ENCODE measurements around the gene MBNL1.

The MBNL1 gene

DNA sequence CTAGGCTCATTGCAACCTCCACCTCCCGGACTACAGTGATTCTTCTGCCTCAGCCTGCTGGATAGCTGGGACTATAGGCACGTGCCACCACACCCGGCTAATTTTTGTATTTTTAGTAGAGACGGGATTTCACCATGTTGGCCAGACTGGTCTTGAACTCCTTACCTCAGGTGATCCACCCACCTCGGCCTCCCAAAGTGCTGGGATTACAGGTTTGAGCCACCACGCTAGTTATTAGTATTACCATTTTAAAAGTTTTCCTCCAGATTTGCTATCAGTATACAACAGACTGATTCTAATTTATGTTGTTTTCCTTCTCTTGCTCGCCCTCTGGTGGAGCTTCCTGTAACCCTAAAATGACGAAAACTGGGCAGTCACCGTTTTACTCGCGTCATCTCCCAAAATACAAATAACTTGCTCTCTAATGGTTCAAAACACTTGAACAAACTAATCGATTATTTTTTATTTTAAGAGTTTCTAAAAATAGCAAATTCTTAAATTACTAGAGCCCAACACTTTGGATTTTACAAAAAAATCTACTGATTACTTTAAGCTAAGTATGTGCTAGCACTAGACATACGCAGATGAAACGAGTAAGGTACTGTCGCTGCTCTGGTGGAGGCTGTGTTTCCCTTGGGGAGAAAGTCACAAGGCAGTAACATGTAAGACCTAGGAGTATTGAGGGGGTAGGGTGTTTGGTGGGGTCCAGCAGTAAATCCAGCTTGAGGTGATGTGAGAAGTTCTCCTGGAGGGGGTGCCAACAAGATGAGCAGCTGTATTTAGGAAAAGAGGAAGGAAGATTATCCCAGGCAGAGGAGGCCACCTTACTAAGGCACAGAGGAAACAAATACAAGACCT, 203.3 kb downstream of the MBNL1 start:
- peak in 38 of 56 donors; percentile 5 to 85 (median 27) for DNase-seq

DNA sequence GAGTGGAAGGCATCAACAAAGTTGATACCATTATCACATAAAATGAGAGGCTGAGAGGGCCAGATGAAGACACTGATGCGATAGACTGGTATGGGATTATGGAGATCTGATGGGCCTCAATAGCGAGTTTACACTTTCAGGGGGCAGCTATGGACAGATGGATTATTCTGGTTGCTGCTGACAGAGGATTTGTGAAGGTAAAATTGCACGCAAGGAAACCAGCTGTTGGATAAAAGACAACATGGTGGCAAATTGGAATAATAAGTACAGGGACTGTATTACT, 203.9 kb downstream of the MBNL1 start:
- no peak for DNase-seq

DNA sequence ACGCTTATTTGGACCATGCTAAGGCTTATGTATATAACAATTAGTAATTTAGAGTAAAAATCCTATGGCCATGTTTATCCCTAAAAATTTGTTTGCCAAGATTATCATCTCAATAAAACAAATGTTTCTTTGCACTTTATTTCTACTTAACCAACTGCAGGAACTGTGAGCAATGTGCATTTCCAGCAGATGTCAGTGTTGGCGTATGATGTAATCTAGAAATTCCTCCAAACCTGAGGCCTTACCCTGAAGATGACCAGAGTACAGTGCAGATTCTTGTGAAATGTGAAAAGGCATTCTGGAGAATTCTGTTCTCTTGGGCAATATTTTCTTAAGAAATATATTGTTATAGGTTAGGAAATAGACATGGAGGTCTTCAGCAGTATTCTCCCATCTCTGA, 205.9 kb downstream of the MBNL1 start:
- DNase-seq, result peak in 3 of 56 donors; percentile 10 to 16 (median 12)

DNA sequence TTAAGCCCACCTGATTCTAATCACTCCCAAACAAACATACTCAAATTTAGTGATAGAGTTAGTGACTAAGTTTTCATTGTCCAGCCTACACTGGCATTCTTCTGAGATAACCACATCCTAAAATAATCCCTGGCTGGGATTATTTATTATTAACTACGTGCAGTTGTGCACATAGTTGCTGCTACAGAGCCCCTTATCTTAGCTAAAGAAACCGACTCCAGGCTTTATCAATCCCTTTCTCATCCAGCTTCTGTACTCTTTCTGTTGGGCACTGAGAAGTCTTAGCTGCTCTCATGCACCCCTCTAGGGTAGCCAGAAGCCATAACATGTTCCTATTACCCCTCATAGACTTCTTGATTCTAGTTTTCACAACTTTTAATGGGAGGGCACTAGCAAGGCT, 208.7 kb downstream of the MBNL1 start:
- no peak for DNase-seq

DNA sequence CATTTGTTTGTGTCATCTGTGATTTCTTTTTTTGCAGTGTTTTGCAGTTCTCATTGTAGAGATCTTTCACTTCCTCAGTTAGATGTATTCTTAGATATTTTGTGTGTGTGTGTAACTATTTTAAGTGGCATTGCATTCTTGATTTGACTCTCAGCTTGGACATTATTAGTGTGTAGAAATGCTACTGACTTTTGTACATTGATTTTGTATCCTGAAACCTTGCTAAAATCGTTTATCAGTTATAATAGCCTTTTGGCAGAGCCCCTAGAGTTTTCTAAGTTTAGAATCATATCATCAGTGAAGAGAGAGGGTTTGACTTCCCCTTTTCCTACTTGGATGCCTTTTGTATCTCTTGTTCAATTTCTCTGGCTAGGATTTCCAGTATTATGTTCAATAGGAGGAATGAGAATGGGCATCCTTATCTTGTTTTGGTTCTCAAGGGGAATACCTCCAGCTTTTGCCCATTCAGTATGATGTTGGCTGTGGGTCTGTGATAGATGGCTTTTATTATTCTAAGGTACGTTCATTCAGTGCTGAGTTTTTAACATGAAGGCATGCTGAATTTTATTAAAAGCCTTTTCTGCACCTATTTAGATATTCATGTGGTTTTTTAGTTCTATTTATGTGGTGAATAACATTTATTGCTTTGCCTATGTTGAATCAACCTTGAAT, 211.7 kb downstream of the MBNL1 start:
- DNase-seq, result no peak

DNA sequence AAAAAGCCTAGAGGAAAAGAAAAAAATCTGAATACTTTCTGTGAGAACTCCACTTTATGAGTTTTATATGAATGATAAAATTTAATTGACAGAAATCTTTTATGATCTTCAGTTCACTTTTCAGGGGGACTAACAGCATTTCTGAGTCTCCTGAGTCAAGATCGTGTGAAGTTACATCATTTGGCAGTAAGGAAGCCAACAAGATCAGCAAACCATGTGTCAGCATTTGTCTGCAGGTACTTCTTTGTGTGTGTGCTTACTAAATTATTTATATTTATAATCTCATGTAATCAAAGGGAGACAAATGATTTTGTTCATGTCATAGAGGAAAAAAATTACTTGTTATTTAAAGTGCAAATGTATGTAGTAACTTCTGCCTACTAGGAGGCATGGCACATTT, 217.6 kb downstream of the MBNL1 start:
- DNase-seq, result no peak

DNA sequence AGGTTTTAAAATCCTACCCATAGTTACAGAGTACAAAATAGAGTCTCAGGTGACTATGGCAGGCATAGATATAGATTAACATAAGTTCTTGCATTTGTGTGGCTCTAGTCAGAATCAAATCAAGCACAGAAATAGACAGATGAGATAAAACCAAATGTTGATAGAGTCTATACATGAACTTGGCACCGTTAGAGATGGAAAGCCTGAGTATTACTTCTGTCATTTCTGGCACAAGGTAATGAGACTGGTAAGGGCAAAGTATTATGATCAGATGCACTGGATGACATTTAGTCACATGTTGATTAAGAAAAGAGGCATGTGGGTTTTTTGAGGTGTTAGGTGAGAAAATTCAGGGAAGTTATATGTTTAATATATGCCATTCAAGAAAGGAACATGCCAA, 219.7 kb downstream of the MBNL1 start:
- DNase-seq, result no peak

DNA sequence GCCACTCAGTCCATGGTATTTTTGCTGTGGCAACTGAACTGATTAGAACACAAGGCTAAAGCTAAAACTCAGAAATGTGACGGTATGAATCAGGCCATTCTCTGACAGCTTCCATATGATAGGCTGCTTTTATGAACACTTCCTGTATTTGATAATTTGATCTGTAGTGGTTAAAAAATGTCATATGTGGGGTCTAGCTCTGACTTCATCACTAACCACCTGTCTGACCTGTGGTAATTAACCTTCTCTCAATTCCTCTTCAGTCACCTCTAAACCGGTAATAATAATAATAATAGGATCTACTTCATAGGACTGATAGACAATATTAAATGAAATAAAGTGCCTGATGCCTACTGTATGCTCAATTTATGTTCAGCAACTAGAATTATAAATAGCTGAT, 223.2 kb downstream of the MBNL1 start:
- DNase-seq, result no peak

DNA sequence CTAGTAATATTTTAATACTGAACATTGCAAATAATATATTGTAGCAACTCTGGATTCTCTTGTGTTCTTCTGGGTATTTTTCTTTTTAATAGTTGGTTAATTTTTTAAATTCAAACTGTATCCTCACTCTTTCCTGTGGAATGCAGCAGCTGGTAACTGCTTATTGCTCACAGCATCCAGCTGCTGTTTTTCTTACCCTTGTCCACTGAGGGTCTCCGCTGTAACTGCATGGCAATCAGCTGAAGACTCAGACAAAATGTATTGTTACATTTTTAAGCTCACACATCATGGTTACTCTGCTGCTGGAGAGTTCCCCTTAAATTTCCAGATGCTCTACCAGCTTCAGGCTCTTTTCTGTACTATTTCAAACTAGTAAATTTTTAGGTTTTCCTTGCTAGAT, 227.6 kb downstream of the MBNL1 start:
- DNase-seq, result no peak

DNA sequence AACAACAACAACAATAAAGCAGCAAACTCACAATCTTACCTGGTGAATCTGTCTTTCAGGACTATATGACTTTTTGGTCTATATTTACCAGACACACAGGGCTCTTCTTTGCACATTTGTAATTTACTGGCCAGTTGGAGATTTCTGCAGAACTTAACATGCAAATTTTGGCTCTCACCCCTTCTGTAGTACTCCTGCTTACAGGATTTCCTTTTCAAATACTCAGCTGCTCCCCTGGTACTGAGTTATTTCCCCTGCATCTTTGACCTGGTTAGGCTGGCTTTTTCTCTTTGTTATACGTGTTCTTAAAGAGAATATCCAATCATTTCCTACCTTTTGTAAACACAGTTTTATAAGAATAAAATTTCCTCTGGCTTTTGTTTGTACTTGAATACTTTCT, 228.0 kb downstream of the MBNL1 start:
- no peak for DNase-seq

DNA sequence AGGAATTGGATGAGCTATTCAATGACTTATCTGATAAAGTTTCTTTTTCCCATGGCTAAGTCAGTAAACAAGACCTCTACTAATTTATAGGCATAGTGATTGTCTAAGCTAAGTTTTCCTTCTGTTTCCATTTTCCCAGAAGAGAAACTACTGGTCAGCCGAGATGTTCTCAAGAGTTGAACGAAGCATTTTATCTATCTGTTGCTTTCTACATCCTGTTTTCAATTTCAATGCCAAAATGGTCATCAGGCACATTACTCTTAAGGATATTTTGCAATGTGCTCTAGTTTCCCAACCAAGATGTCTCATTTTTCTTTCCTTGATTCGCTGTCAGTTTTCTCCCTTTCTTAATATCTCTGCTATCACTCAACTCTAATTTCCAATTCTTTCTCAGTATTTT, 228.7 kb downstream of the MBNL1 start:
- no peak for DNase-seq

DNA sequence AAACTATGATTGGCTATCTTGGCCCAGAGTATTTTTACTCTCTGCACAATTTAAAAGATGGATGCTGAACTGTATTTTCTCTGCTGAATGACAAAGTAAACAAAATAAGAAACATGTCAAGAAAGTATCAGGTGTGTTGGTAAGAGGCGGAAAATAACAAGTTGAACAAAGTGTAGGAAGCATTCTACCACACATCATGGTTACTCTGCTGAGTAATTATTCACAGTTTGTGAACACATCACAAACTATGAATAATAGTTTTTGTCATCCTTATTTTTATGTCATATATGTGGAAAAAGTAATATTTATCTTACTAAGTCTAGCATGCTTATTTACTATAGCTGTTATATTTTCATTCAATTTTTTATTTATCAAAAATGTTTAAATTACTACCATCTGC, 229.2 kb downstream of the MBNL1 start:
- no peak for DNase-seq

DNA sequence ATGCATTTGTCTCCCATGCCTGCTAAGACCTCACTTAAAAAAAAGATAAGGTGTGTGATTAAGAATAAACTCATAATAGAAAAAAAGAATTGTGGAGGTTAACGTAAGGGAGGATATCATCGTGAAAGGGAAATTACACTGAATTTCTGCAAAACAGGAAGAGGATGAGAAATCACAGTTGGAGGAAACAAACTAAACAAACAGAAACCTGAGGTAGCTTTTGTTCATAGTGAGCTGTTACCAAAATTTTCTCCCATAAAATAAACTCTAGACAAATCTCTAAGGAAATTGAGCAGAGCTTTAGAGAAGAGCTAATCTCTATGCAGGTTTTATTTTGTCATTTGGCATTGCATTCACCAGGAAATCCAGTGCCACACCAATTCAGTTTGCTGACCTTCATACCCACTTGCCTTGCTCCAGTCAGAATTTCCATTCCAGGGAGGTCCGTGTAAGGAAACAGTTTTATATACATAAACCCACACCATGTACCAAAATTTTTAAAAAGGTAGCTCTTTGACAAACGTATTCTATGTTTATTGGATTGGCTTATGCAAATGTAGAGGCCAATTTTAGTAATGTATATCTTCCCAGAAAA, 231.2 kb downstream of the MBNL1 start:
- no peak for DNase-seq

DNA sequence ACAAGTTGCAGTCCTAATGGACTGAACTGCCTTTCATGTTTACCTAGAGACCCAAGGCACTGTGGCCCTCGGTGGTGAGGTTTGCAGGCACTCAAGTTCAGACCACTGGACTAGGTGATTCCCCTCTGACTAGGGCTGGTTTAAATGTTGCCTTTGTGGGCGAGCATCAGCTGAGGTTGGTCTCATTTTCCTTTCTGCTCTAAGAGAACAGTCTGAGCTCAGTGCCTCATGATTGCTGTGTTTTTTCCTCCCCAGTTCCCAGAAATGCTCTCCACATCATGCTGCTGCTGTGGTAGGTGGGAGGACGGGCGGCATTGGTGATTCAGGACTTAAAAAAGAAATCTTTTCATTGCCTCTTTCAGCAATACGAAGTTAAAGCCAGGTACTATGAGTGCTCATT, 237.2 kb downstream of the MBNL1 start:
- peak in 6 of 56 donors; percentile 1 to 34 (median 8) for DNase-seq

DNA sequence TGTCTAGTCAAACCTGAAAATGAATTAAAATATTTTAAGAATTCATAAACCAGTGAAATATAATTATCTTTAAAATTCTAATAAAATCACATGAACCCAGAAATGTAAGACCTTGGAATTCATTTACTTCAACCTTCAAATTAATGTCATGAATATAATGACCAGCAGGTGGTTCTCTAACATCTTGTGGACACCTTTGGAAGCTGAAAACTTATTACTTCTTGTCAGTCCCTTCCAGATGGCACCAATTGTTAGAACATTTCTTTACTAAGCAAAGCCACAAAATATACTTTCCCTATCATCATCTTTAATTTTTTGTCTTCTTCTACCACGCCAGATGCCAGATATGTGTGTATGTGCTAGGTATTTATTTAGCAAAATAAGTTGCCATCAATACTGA, 240.0 kb downstream of the MBNL1 start:
- no peak for DNase-seq

DNA sequence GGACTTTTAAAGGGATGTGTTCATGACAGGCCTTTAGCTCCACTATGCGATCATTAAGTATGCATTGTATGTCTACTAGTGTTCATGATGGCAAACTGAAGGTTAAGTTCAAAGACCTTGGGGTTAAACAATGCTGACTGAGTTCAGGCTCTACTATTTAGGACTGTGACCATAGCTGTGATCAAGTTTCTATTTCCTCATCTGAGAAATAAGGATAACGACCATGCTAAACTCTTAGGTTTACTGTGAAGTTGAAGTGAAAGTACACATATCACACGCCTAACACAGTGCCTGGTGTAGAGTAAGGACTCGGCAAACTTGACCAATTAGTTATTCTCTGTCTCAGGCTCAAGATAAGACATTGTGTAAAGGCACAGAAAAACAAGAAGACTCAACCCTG, 243.2 kb downstream of the MBNL1 start:
- DNase-seq, result no peak

DNA sequence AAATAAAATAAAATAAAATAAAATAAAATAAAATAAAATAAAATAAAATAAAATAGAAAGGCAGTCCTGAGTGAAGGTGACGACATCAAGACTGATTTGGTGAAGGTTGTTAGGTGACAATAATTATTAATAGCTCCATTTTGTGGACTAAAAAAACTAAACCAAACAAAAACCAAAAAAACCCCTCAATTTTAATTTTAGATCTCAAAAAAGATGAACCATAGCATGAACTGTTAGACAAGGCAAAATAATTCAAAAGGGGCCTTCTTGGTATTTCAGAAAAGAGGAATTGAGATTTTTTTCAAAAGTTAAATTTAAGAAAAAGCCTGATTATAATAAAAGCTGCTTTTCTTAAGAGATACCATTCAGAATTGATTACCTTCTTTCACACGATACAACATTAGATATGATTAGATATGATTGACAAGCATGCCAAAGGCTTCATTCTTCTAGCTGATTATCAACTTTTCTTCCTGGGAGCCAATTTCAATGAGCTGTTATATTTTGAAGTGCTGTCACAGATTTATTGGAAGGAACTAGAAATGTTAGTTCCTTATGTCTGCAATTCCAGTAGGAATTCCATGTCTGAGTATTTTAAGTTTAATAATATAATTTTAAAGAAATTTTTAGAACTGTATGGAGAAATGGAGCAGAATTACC, 244.7 kb downstream of the MBNL1 start:
- DNase-seq, result no peak
